OCI-LY7 (cell line): ENCODE measurements around the gene SLAIN2. TPM values are rescaled to one million over a fixed set of nuclear protein-coding genes. Genes with fewer than 3 reads are reported as not detected.

ENCODE experiments used
- BruUV-seq: library from RNA; stranded (reverse); fragments of 400-500 nt; replicated peaks from 2 replicates; lab custom pipeline; 2021; lab: Mats Ljungman, UMichigan
- CTCF ChIA-PET: fragments of 300-600 bp; sonication (Branson Sonifier 250); formaldehyde crosslinking; loops from one replicate; lab custom pipeline; 2022; ENCODE audit warnings: antibody characterized with exemption; ENCODE audit not compliant: unreplicated experiment; lab: Charles Lee
- POLR2A ChIA-PET: fragments of 300-600 bp; sonication (Branson Sonifier 250); formaldehyde crosslinking; loops from one replicate; lab custom pipeline; 2022; ENCODE audit warnings: antibody characterized with exemption; lab: Charles Lee
- DNase-seq: peaks from one replicate; pipeline ENCODE4 v3.0.0-alpha.2; 2015; ENCODE audit warnings: low spot score
- H2AFZ ChIP-seq: fragments of 200-600 bp; sonication (generic), shearing (Covaris generic); 2 replicates; pipeline ENCODE4 v1.6.1; 2014; ENCODE audit warnings: mild to moderate bottlenecking, antibody characterized with exemption, low read length, moderate library complexity
- H3K27ac ChIP-seq: fragments of 200-600 bp; sonication (generic); 2 replicates; pipeline ENCODE4 v1.5.1; 2014; ENCODE audit warnings: mixed run types, low read depth, mild to moderate bottlenecking, moderate library complexity, low read length, inconsistent platforms; ENCODE audit not compliant: poor library complexity, severe bottlenecking
- H3K36me3 ChIP-seq: fragments of 200-600 bp; sonication (generic); 2 replicates; pipeline ENCODE4 v1.6.1; 2014; ENCODE audit warnings: mild to moderate bottlenecking, antibody characterized with exemption, low read length, moderate library complexity, mixed read lengths; ENCODE audit not compliant: insufficient read depth
- H3K4me1 ChIP-seq: fragments of 200-600 bp; sonication (generic); 2 replicates; pipeline ENCODE4 v1.5.1; 2014; ENCODE audit warnings: mild to moderate bottlenecking, low read length; ENCODE audit not compliant: insufficient read depth, poor library complexity, severe bottlenecking
- H3K4me2 ChIP-seq: fragments of 200-600 bp; sonication (generic); 2 replicates; pipeline ENCODE4 v1.6.1; 2014; ENCODE audit warnings: mild to moderate bottlenecking, low read length
- H3K4me3 ChIP-seq: fragments of 200-600 bp; sonication (generic); 2 replicates; pipeline ENCODE4 v1.5.1; 2014; ENCODE audit warnings: mild to moderate bottlenecking, low read depth, low read length; ENCODE audit not compliant: poor library complexity, severe bottlenecking
- H3K79me2 ChIP-seq: fragments of 200-600 bp; sonication (generic); 2 replicates; pipeline ENCODE4 v1.6.1; 2016; ENCODE audit warnings: low read depth, mild to moderate bottlenecking, low read length, moderate library complexity, mixed read lengths; ENCODE audit not compliant: insufficient read depth
- H3K9me2 ChIP-seq: fragments of 200-600 bp; sonication (generic); 2 replicates; pipeline ENCODE4 v1.6.1; 2016; ENCODE audit warnings: mild to moderate bottlenecking, low read length, mixed read lengths; ENCODE audit not compliant: insufficient read depth
- H3K9me3 ChIP-seq: fragments of 200-600 bp; sonication (generic); 2 replicates; pipeline ENCODE4 v1.6.1; 2014; ENCODE audit warnings: mild to moderate bottlenecking, mixed run types, low read length, mixed read lengths
- H4K20me1 ChIP-seq: fragments of 200-600 bp; sonication (generic); 2 replicates; pipeline ENCODE4 v1.6.1; 2014; ENCODE audit warnings: mild to moderate bottlenecking, antibody characterized with exemption, low read length, moderate library complexity, mixed read lengths; ENCODE audit not compliant: insufficient read depth
- CTCF ChIP-seq: fragments of 200-600 bp; sonication (generic); conservative IDR thresholded peaks from 2 replicates; pipeline ENCODE4 v1.5.1; 2014; ENCODE audit warnings: mild to moderate bottlenecking, antibody characterized with exemption, low read length, moderate library complexity, mixed read lengths
- EZH2phosphoT487 ChIP-seq: fragments of 200-600 bp; sonication (generic); IDR thresholded peaks from 2 replicates; pipeline ENCODE4 v1.6.1; 2018; ENCODE audit warnings: low read depth, borderline replicate concordance, mild to moderate bottlenecking, mixed run types, antibody characterized with exemption, low read length, moderate library complexity, mixed read lengths
- intact Hi-C: fragments of 100-400 bp; cut with micrococcal nuclease; formaldehyde crosslinking; loops from one replicate; pipeline ENCODE4 v1.10.0; 2022; ENCODE audit not compliant: unreplicated experiment
- total RNA-seq, 2 experiments: library from RNA; depleted of rRNA in 1 of 2; stranded (reverse); fragments of >200 nt in 1 of 2; shearing (Covaris generic) in 1 of 2; gene quantifications; 2 replicates each; pipeline ENCODE4 v1.2.3, GENCODE V29; 2014 to 2022

SLAIN2 gene
- total RNA-seq, 2 experiments from 2014 or later = 21.1 to 40.2 TPM

- ChIA-PET CTCF (no interaction called here), POLR2A (no interaction called here)
- Histone ChIP-seq H3K4me2 (no peak overlapping the region), H3K9me2 (no peaks in the 10 kb centered on the region), H3K79me2 (no peaks in the 10 kb centered on the region), H3K4me3 (no peak overlapping the region), H4K20me1 (no peaks in the 10 kb centered on the region), H3K36me3 (no peaks in the 10 kb centered on the region), H3K9me3 (no peaks in the 10 kb centered on the region), H3K4me1 (no peaks in the 10 kb centered on the region), H3K27ac (no peak overlapping the region), H2AFZ (no peak overlapping the region)
- DNase-seq = no peak
- BruUV-seq = no TSS peak
- intact Hi-C loops = no loop called here
- TF ChIP-seq EZH2phosphoT487 = no peak
- TF ChIP-seq CTCF = no peak
These were observed 9.6 kb upstream of the SLAIN2 start for GRCh38 chr4:48331577-48332330.

DNA sequence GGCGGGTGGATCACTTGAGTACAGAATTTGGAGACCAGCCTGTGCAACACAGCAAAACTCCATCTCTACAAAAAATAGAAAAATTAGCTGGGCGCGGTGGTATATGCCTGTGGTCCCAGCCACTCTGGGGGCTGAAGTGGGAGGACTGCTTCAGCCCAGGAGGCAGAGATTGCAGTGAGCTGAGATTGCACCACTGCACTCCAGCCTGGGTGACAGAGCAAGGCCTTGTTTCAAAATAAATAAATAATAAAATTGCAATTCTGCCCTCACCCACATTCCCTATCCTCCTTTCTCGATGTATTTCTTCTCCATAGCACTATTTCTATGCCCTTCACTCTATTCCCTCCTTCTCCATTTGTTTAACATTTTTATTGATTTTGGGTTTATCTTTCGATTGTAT lies 8.7 kb upstream of the SLAIN2 start:
- no peaks in the 10 kb centered on the region for H3K79me2 ChIP-seq
- H3K4me2 ChIP-seq = no peak overlapping the region

More for the DNA sequence above, 8.7 kb upstream of the SLAIN2 start:
- BruUV-seq = no TSS peak
- intact Hi-C loops = no loop called here
- H3K9me3 ChIP-seq = no peaks in the 10 kb centered on the region
- no peak for DNase-seq
- H3K4me1 ChIP-seq = no peaks in the 10 kb centered on the region
- H3K27ac ChIP-seq = no peak overlapping the region
- ChIA-PET POLR2A (interaction anchor here (0.6 to 1.1 kb wide), 5 partner anchors 9 to 154 kb away, joined by 3 to 5 read pairs (median 3); partner anchors contain the start of gene SLAIN2), CTCF (no interaction called here)
- TF ChIP-seq EZH2phosphoT487 = no peak
- TF ChIP-seq CTCF = no peak
- no peaks in the 10 kb centered on the region for H4K20me1 ChIP-seq
- H2AFZ ChIP-seq = no peak overlapping the region
- H3K9me2 ChIP-seq = no peaks in the 10 kb centered on the region
- H3K36me3 ChIP-seq = no peaks in the 10 kb centered on the region
- H3K4me3 ChIP-seq = no peak overlapping the region
